T-helper 1 cell (primary cell): Measurements from ENCODE around the gene KPNA2.
"Not testable (repeated sequence)": the region's sequence is repeated elsewhere in the genome, so short reads cannot be mapped to it uniquely, and the experiment has no call there.

Experiments used
- DNase-seq, 5 donors: peaks; one replicate each; pipeline ENCODE4 v3.0.0-alpha.2; 2012 to 2020

KPNA2 gene

DNA sequence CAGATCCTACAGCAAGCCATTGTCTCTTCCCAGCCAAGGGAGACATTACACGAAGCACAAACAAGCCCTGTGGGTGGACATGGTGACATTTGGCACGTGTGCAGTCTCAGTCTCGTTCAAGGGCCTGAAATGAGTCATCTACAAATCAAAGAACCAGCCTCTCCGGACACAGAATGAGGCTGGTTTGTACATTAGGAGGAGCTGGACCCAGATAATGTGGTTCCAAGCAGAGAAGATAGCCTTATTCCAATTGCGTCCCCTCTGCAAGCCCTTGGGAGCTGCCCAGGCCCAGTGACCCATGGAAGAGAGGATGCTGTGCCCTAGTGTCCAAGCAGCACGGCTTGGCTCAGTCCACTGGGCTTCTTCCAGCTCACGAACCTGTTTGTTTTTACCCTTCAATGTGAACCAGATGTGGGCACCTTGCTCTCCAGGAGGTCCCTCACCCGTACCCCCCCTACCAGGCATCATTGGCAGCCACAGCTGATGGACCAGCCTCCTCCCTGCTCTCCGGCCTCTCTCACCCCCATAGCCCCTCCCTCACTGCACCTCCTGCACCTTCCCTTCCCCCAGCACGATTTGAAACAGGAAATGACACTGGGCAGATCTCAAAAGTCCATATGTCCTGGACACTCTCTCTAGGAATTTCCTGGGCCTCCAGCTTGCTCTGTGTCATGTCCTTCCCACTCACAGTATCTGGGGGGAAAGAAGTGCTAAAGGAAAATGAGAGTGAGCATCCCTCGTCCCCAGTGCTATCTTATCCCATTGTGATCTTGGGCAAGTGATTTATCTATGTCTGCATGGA is 26.2 kb downstream of the KPNA2 start:
- DNase-seq = no peak

DNA sequence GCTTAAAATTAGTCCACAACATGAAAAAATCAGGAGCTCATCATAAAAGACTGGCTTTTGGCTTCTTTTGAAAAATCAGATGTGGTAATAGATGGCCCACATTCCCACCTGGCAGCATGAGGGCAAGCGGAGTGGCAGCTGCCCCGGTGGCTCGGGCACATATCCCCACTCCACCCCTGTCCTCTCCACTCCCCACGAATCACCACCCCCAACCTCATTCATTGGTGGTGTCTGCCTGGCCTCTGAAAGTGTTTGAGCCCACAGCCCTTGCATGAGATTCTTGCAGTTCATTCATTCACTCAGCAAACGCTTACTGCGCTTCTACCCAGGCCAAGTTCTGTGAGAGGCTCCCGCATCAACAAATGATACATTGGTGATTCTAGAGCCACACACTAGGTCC is 29.8 kb downstream of the KPNA2 start:
- not testable (repeated sequence) for DNase-seq

DNA sequence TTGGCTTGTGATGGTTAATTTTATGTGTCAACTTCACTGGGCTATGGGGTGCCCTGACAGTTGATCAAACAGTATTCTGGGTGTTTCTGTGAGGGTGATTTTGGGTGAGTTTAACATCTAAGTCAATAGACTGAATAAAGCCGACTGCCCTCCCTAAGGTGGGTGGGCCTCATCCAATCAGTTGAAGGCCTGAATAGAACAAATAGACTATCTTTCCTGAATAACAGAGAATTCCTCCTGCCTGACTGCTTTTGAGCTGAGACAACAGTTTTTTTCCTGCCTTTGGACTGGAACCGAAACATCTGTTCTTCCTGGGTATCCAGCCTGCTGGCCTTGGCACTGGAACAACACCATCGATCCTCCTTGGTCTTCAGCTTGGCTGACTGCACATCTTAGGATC is 33.0 kb downstream of the KPNA2 start:
- DNase-seq = not testable (repeated sequence)

DNA sequence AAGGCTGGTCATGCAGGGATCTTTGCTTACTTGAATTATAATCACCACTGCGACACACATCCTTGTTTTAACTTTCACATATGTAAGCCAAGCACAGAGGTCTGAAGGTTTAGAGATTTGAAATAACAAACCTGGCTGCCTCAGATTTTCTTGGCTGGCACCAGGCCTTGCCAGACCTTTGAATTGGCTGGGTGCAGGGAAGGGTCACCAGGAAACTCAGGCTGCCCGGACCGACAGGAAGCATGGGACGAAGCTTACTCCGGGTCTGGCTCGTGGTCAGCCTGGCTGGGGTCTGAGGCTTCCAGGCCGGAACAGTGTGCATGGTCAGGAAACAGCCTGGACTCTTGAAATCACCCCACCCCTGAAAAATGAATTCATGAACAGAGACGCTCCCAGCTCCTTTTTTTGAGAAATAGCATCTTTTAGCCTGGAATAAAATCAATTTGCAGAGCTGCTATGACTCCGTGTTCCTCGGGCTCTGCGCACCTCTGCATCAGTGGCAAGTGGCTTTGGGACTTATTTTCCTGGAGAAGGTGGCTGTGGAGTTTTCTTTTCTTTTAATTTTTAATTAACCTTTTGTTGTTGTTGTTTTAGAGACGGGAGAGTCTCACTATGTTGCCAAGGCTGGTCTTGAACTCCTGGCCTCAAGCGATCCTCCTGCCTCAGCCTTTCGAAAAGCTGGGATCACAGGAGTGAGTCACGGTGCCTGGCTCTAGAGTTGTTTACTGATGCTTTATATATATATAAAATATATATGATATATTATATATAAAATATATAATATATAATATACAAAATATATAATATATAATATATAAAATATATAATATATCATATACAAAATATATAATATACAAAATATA is 35.3 kb downstream of the KPNA2 start:
- DNase-seq = not testable (repeated sequence)

DNA sequence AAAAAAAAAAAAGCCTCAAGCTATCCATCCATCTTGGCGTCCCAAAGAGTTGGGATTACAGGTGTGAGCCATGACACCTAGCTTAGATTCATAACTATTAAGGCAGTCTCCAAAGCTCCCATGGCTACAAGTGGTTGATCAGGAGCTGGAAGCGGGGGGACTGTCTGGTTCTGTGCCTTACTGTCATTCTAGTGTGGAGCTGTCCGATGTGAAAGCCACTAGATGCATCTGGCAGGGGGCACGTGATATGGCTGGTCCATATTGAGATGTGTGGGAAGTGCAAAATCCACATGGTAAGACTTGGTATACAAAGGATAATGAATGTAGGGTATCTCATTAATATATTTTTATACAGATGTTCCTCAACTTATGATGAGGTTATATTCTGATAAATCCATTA is 38.7 kb downstream of the KPNA2 start:
- DNase-seq = no peak

DNA sequence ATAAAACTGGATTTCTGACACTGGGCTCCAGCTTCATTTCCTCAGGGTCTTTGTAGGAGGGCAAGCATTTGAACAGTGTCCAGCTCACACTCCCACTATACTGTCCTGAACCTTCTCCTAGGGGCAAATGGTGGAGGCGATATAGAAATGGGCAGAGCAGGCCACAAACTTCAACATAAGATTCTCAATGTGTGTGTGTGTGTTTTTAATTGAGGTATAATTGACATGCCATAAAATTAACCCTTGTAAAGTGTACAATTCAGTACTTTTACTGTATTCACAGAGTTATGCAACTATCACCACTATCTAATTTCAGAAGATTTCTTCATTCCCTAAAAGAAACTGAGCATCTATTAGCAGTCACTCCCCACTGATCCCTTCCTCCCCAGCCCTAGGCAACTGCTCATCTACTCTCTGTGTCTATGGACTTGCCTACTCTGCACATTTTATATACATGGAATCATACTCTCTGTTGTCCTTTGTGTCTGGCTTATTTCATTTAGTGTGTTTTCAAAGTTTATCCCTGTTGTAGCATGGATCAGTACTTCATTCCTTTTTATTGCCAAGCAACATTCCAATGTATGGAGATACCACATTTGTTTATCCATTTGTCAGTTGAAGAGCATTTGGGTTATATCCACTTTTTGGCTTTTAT is 40.5 kb downstream of the KPNA2 start:
- DNase-seq = not testable (repeated sequence)

DNA sequence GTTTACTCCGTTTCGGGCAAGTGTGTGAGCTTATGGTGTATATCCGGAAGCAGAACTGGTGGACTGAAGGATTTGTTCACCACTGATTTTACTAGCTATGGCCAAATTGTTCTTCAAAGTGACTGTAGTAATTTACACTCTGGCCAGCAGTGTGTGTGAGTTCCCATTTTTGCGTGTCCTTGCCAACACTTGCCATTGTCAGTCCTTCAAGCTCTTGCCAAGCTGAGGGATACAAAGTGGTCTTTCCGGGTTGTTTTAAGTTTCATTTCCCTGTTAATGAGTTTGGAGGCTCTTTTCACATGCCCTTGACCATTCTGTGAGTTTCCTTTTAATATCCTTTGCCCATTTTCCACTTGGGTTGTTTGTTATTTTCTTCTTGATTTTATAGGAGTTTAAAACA is 42.0 kb downstream of the KPNA2 start:
- DNase-seq = not testable (repeated sequence)

DNA sequence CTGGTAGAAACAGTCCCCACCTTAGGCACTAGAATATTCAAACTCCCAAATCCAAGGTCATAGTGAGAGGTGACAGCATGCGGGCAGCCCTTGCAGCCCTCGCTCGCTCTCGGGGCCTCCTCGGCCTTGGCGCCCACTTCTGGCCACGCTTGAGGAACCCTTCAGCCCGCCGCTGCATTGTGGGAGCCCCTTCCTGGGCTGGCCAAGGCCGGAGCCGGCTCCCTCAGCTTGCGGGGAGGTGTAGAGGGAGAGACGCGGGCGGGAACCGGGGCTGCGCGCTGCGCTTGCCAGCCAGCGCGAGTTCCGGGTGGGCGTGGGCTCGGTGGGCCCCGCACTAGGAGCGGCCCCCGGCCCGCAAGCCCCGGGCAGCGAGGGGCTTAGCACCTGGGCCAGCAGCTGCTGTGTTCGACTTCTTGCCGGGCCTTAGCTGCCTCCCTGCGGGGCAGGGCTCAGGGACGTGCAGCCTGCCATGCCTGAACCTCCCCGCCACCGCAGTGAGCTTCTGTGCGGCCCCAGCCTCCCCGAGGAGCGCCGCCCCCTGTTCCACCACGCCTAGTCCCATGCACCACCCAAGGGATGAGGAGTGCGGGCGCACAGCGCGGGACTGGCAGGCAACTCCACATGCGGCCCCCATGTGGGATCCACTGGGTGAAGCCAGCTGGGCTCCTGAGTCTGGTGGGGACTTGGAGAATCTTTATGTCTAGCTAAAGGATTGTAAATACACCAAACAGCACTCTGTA is 45.0 kb downstream of the KPNA2 start:
- DNase-seq = no peak

DNA sequence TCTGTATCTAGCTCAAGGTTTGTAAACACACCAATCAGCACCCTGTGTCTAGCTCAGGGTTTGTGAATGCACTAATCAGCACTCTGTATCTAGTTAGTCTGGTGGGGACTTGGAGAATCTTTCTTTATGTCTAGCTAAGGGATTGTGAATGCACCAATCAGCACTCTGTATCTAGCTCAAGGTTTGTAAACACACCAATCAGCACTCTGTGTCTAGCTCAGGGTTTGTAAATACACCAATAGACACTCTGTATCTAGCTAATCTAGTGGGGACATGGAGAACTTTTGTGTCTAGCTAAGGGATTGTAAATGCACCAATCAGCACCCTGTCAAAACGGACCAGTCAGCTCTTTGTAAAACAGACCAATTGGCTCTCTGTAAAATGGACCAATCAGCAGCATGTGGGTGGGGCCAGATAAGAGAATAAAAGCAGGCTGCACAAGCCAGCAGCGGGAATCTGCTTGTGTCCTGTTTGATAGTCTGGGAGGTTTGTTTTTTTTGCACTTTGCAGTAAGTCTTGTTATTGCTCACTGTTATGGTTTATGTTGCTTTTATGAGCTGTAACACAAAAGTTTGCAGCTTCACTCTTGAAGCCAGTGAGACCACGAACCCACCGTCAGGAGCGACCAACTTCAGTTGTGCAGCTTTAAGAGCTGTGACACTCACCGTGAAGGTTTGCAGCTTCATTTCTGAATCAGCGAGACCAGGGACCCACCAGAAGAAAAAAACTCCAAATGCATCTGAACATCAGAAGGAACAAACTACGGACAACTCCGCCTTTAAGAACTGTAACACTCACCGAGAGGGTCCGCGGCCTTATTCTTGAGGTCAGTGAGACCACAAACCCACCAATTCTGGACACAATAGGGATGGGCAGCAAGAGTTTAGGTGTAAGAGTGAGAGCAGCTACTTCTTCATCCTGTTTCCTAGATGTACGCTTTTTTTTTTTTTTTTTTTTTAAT is 46.0 kb downstream of the KPNA2 start:
- DNase-seq = not testable (repeated sequence)

DNA sequence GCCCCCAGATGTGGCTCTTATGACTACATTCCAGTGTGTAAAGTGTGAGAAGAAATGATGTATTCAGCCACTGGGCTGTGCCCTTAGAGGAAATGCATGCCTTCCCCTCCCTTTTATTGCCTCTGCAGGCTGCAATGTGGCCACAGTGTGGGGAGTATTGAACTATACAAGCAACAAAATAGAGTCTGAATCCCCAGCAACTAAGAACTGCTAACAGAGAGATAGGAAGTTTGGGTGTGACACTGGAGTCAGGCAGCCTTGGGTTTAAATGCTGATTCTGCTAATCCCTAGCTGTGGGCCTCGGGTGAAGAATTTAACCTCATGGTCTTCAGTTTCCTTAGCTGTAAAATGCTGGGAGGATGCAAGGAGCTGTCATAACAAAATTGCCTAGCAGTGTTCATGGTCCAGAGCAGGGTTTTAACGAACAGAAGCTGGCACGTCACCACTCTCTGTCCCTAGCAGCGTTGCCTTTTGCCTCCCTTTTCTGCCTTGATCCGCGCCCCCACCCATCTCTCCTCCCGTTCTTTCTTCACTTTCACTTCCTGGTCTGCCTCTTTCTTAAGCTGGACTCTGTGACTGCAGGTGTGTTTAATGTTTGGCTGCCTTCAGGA is 50.3 kb downstream of the KPNA2 start:
- DNase-seq = peak in 1 of 5 donors; percentile 32

DNA sequence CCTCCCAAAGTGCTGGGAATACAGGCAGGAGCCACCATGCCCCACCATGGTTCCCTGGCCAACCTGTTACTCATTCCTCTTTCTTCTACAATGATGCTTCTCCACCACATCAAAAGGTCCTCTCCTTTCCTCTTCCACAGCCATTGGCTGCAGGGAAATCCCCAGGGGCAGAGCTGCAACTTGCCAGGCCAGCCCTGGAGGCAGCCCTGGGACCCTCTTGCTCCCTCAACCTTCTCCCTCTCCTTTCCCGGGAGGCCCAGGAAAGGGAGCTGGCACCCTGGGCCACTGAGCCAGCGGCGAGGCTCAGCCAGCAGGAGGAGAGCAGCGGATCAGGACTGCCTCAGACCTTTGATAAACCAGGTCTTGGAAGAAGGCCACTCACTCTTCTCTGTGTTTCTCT is 51.1 kb downstream of the KPNA2 start:
- peak in 1 of 5 donors; percentile 15 for DNase-seq

DNA sequence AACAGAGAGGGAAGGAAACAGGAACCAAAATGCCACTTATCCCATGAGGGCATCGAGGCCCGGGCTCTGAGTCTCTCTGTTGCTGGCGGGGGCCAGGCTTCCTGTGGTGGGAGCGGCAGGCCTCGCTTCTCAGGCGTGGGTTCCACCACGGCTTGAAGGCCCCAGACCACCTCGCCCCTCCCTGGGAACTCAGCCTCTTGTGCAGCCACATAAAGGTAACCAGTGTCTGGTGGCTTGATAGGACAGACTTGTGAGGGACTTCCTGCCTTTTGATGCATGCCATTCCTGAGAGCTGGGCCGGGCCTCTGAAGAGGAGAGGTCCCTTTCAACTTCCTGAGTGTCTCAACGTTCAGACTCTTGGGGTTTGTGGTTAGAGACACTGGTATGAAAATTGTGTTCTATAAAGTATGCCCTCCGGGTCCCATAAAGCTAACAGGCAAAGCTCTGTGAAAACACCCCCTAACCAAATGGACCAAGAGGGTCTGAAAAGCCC is 51.6 kb downstream of the KPNA2 start:
- DNase-seq = peak in 2 of 5 donors; percentile 18 to 22

DNA sequence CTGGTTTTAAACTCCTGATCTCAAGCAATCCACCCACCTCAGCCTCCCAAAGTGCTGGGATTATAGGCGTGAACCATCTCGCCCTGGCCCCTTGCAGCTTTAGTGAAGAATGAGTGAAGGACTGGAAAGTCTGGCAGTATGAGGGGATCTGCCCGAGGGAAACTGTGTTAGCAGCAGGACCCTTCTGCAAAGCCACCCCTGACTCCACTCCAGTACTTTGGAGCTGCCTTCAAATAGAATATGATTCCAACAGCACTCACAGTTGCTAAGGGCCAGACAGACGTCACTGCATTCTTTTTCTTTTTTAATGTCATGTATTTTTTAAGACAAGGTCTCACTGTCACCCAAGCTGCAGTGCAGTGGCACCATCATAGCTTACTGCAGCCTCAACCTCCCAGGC is 52.3 kb downstream of the KPNA2 start:
- DNase-seq = no peak

DNA sequence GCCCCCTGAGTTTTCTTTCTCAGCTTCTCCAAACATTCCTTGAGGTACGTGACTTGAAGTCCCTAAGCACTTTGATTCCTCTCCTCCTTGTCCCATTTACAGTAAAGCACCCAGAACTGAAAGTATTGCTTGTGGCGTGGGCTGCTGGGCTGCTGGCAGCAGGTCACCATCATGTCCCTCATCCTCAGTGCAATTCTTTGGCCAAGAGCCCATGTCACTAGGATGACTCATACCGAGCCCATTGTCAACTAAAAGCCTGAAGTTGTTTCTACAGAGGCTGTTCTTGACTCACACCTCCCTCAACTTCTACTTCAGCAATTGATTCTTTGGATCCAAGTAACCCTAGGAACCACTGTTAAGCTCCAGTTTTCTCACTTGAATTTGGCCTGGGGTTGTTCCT is 54.3 kb downstream of the KPNA2 start:
- peak in 1 of 5 donors; percentile 49 for DNase-seq

DNA sequence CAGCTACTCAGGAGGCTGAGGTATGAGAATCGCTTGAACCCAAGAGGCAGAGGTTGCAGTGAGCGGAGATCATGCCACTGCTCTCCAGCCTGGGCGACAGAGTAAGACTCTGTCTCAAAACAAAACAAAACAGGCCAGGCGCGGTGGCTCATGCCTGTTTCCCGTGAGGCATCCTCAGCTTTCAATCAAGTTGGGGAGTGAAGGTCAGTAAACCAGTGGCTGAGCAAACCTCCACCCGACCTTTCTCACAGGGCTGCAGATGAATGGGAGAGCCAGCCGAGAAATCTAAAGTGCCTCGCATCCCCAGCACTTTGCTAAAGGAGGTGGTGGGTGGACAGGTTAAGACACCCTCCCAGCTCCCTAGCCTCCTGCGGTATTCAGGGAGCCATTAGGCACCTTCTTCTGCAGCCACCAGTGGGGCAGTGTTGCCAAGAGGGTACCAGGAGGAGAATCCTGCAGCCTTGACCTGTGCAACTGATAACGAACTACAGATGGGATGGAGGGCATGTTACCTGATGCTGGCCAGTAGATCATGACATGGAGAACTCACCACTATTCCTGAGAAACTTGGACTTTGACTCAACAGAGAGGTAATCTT is 59.0 kb downstream of the KPNA2 start:
- no peak for DNase-seq

DNA sequence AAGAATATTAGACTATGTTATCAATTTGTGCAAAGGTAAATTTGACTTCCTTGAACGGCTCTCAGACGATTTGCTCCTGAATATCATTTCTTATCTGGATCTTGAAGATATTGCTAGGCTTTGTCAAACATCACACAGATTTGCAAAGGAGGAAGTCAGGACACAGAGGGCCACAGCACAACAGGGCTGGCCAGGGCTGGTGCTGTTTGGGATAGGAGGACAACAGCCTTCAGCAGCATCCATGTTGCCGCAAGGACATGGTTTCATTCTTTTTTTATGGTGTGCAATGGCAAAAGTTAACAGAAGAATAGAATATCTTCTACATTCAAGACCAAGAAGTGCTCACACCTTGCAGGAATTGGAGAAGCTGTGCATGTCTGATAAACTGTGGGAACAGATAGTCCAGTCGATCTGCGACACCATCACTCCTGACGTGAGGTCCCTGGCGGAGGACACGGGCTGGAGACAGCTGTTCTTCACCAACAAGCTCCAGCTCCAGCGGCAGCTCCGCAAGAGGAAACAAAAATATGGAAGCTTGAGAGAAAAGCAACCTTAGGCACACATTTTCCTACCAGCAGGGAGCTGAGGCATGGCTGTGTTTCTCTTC is 59.8 kb downstream of the KPNA2 start:
- DNase-seq = no peak

DNA sequence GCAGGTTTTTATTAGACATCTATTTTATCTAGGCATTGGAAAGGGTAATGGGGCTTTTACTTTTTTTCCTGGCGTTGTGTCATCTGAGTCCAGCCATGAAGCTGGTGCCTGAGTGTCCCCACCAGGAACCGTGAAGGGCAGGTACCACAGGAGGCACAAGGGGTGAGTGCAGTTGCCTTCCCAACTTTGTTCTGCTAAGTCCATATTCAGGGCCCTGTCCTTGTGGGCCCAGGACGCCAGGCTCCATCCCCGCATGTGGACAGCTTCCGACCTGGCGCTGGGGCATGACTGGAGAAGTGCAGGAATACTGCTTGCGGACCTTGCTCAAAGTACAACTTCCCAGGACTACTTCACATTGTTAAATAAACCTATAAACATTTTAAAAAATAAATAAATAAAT is 60.6 kb downstream of the KPNA2 start:
- DNase-seq = no peak
